Skeletal muscle tissue (tissue), 5 donors: ENCODE data around the gene DEPDC7. TPM values are rescaled to one million over a fixed set of nuclear protein-coding genes. Genes with fewer than 3 reads are reported as not detected.

Source experiments
- H3K27ac ChIP-seq: one replicate; pipeline ENCODE4 v1.7.0; 2013; ENCODE audit warnings: mild to moderate bottlenecking, low read depth, low read length, inconsistent platforms
- H3K27me3 ChIP-seq, 3 donors: one replicate each; pipeline ENCODE4 v1.7.0; 2013; ENCODE audit warnings: low read length in 3 of 3; ENCODE audit not compliant: control insufficient read depth in 3 of 3, insufficient read depth in 3 of 3
- H3K36me3 ChIP-seq, 3 donors: one replicate each; pipeline ENCODE4 v1.7.0; 2013; ENCODE audit warnings: low read length in 3 of 3; ENCODE audit not compliant: control insufficient read depth in 3 of 3, insufficient read depth in 3 of 3
- H3K4me1 ChIP-seq, 3 donors: one replicate each; pipeline ENCODE4 v1.7.0; 2013; ENCODE audit warnings: low read length in 3 of 3, mild to moderate bottlenecking in 3 of 3; ENCODE audit not compliant: control insufficient read depth in 3 of 3, insufficient read depth in 3 of 3
- H3K4me3 ChIP-seq, 3 donors: one replicate each; pipeline ENCODE4 v1.7.0; 2013; ENCODE audit warnings: low read length in 3 of 3
- H3K9ac ChIP-seq, 3 donors: one replicate each; pipeline ENCODE4 v1.7.0; 2013; ENCODE audit warnings: low read length in 3 of 3, mild to moderate bottlenecking in 3 of 3, moderate library complexity in 2 of 3, low read depth in 1 of 3
- H3K9me3 ChIP-seq, 3 donors: one replicate each; pipeline ENCODE4 v1.7.0; 2013; ENCODE audit warnings: low read length in 3 of 3; ENCODE audit not compliant: control insufficient read depth in 3 of 3
- small RNA-seq: library from RNA; depleted of rRNA; stranded (forward); fragments of <200 nt; gene quantifications from one replicate; pipeline ENCODE3, GENCODE V24; 2014
- total RNA-seq: library from RNA; depleted of rRNA; stranded (reverse); fragments of >200 nt; gene quantifications from one replicate; pipeline ENCODE4 v1.2.3, GENCODE V29; 2014
- donor health status: Osteomylitis.

DEPDC7 gene
- total RNA-seq, 1 donor from 2014 or later = 9.9 TPM

DNA sequence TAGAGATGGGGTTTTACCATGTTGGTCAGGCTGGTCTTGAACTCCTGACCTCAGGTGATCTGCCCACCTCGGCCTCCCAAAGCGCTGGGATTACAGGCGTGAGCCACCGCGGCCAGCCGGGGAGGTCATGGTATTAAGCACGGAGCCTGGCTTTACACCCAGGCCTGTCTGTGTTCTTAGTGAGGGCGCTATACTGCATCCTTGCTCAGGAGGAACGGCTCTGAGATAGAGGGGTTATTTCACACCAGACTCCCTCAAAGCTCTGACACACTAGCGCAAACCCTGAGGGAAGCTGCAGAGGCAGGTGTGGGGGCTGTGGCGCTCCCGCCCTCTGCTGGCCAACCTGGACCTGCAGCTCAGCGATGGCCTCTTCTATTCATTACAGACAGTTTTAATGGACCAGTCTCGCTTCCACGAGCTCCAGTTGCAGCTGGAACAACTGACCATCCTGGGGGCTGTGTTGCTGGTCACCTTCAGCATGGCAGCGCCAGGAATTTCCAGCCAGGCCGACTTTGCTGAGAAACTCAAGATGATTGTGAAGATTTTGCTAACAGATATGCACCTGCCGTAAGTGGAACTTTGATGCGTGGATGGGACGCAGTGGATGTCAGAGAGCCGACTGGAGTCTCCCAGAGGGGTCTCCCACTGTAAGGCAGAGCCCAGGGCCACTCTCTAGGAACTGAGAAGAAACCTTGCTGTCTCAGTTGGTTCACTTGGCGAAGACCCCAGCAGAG is 49.9 kb downstream of the DEPDC7 start:
- Histone ChIP-seq H3K27me3 (no peaks in the 10 kb centered on the region), H3K9ac (no peak overlapping the region), H3K4me3 (no peak overlapping the region), H3K9me3 (no peaks in the 10 kb centered on the region), H3K27ac (no peak overlapping the region), H3K36me3 (peaks cover 25 to 44% (median 33%) of the 10 kb centered on the region in 3 donors), H3K4me1 (peaks cover 5 to 11% (median 7%) of the 10 kb centered on the region in 3 donors)

DNA sequence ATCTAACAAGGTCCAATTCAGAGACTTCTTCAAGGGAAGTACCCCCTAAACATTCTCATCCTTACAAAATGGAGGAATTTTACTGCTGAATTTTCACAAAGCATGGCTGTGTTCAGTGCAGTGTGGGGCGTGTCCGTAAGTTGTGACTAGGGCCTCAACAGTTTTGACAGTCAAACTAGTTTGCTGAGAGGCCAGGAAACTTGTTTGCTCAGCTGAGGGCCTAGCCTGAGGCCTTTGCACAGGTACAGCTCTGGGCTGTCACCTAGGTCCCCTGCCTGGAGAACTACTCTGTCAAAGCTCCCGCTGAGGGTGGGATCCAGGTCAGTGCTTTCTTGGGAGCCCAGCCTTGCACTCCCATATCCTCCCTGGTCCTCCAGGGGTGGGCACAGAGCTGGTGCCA is 51.6 kb downstream of the DEPDC7 start:
- no peaks in the 10 kb centered on the region for H3K9me3 ChIP-seq
- H3K36me3 ChIP-seq = peaks cover 29 to 44% (median 33%) of the 10 kb centered on the region in 3 donors
- no peak overlapping the region for H3K4me3 ChIP-seq
- H3K9ac ChIP-seq = no peak overlapping the region
- no peak overlapping the region for H3K27ac ChIP-seq
- H3K4me1 ChIP-seq = peaks cover 5 to 11% (median 7%) of the 10 kb centered on the region in 3 donors
- H3K27me3 ChIP-seq = no peaks in the 10 kb centered on the region

DNA sequence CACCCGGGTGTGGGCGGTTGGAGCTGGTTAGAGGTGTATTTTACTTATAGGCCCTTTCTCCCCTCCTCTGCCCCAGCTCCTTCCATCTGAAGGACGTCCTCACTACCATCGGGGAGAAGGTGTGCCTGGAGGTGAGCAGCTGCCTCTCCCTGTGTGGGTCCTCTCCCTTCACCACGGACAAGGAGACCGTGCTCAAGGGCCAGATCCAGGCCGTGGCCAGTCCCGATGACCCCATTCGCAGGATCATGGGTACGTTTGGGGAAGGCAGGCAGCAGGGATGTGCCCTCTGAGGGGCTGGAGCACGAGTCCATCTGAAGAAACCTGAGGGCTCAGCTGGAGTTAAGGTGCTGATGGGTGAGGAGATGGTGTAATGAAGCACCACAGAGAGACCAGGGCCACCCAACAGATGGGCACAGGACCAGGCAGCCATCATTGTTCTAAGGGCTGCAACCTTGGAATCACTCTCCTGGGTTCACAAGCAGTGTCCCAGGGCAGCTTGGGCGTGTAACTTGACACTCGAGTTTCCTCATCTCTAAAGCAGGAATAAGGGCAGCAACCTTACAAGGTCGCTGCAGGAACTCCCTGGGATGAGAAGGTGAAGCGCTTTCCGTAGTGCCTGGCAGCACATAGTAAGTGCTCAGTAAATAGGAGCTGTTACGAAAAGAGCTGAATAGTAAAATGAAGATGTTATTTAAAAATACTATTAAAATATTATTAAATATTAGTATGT is 53.1 kb downstream of the DEPDC7 start:
- Histone ChIP-seq H3K4me1 (peaks cover 3 to 11% (median 5%) of the 10 kb centered on the region in 3 donors), H3K9me3 (no peaks in the 10 kb centered on the region), H3K27me3 (no peaks in the 10 kb centered on the region), H3K27ac (no peak overlapping the region), H3K9ac (no peak overlapping the region), H3K36me3 (peaks cover 36 to 57% (median 37%) of the 10 kb centered on the region in 3 donors), H3K4me3 (no peak overlapping the region)

DNA sequence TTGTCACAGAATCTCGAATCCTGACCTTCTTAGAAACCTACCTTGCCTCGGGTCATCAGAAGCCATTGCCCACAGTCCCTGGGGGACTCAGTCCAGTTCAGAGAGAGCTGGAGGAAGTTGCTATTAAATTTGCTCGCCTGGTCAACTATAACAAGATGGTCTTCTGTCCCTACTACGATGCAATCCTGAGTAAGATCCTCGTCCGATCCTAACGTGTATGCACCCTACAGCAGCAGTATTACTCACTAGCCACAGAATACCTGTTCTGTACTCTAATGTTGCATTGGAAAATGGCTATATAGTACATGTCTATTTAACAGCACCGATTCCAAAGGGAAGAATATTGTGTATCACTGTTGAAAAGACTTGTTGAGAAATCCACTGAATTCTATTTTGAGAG is 56.8 kb downstream of the DEPDC7 start:
- no peaks in the 10 kb centered on the region for H3K27me3 ChIP-seq
- H3K4me1 ChIP-seq = no peaks in the 10 kb centered on the region
- H3K9me3 ChIP-seq = no peaks in the 10 kb centered on the region
- no peak overlapping the region for H3K4me3 ChIP-seq
- no peak overlapping the region for H3K9ac ChIP-seq
- no peak overlapping the region for H3K27ac ChIP-seq
- H3K36me3 ChIP-seq = peaks cover 32 to 51% (median 51%) of the 10 kb centered on the region in 3 donors

Small RNA genes lying within 50 kb of the gene (small RNA-seq; reads per million reads assigned to genes)
- gene RF00019 = not detected

Other genes starting within 250 kb of the DEPDC7 start
- not detected for gene CCDC73, start 221.2 kb upstream of the DEPDC7 start, total RNA-seq
- under 0.01 TPM for gene PRRG4, start 186.0 kb upstream of the DEPDC7 start, total RNA-seq
- gene QSER1, start 123.1 kb upstream of the DEPDC7 start, total RNA-seq = 29.2 TPM
- 11.5 TPM for gene TCP11L1, start 23.7 kb downstream of the DEPDC7 start, total RNA-seq
- 50.6 TPM for gene CSTF3, start 145.6 kb downstream of the DEPDC7 start, total RNA-seq
- 478 TPM for gene HIPK3, start 241.5 kb downstream of the DEPDC7 start, total RNA-seq